ENCODE results near the gene MCM3AP.

The MCM3AP gene

GRCh38 chr21:46295177-46295770 lies 9.9 kb upstream of the MCM3AP start:
- H3K9ac ChIP-seq (ENCODE audit: low read length), result no peak overlapping the region; the same call in 1 of the 2 replicates
- no peak for TF ChIP-seq CTCF (IDR thresholded peaks at IDR 0.05; ENCODE audit: low read length)
- TF ChIP-seq EZH2 (IDR thresholded peaks at IDR 0.05; ENCODE audit: borderline replicate concordance, low read length), result no peak

GRCh38 chr21:46294647-46295176 lies 9.3 kb upstream of the MCM3AP start:
- Histone ChIP-seq H3K9me2 (ENCODE audit: low read depth, low read length) (no peaks in the 10 kb centered on the region), H3K9me3 (ENCODE audit: low read length) (no peaks in the 10 kb centered on the region), H2AFZ (ENCODE audit: low read length) (no peak overlapping the region), H3K27me3 (ENCODE audit: insufficient read depth, low read length) (no peaks in the 10 kb centered on the region), H3K9ac (ENCODE audit: low read length) (no peak overlapping the region), H3F3A (ENCODE audit: insufficient read depth, low read length) (no peaks in the 10 kb centered on the region), H3K36me3 (ENCODE audit: insufficient read depth, low read length) (peaks cover 25% of the 10 kb centered on the region), H4K20me1 (ENCODE audit: insufficient read depth, low read length) (no peaks in the 10 kb centered on the region), H3K79me2 (ENCODE audit: insufficient read depth, low read length) (no peaks in the 10 kb centered on the region; the same call in 1 of the 2 replicates), H3K4me2 (ENCODE audit: low read length) (no peak overlapping the region), H3K4me1 (ENCODE audit: insufficient read depth, low read length, severe bottlenecking) (peaks cover 15% of the 10 kb centered on the region), H3K4me3 (ENCODE audit: low read depth, low read length, poor library complexity, severe bottlenecking) (no peak overlapping the region), H3K27ac (ENCODE audit: low read depth, low read length, poor library complexity, severe bottlenecking) (no peak overlapping the region)
- TF ChIP-seq CTCF (IDR thresholded peaks at IDR 0.05; ENCODE audit: low read length) (no peak), EZH2 (IDR thresholded peaks at IDR 0.05; ENCODE audit: borderline replicate concordance, low read length) (no peak)

More at GRCh38 chr21:46295177-46295770, 9.9 kb upstream of the MCM3AP start:
- Histone ChIP-seq H3K9me3 (ENCODE audit: low read length) (no peaks in the 10 kb centered on the region), H3K27me3 (ENCODE audit: insufficient read depth, low read length) (no peaks in the 10 kb centered on the region), H3K36me3 (ENCODE audit: insufficient read depth, low read length) (peaks cover 30% of the 10 kb centered on the region), H3F3A (ENCODE audit: insufficient read depth, low read length) (no peaks in the 10 kb centered on the region), H4K20me1 (ENCODE audit: insufficient read depth, low read length) (no peaks in the 10 kb centered on the region), H3K27ac (ENCODE audit: low read depth, low read length, poor library complexity, severe bottlenecking) (no peak overlapping the region), H3K9me2 (ENCODE audit: low read depth, low read length) (no peaks in the 10 kb centered on the region), H3K79me2 (ENCODE audit: insufficient read depth, low read length) (no peaks in the 10 kb centered on the region), H3K4me2 (ENCODE audit: low read length) (no peak overlapping the region), H3K4me1 (ENCODE audit: insufficient read depth, low read length, severe bottlenecking) (peaks cover 11% of the 10 kb centered on the region), H2AFZ (ENCODE audit: low read length) (no peak overlapping the region), H3K4me3 (ENCODE audit: low read depth, low read length, poor library complexity, severe bottlenecking) (no peak overlapping the region)

GRCh38 chr21:46291561-46291960 lies 6.2 kb upstream of the MCM3AP start:
- Histone ChIP-seq H4K20me1 (ENCODE audit: insufficient read depth, low read length) (no peaks in the 10 kb centered on the region), H3K4me2 (ENCODE audit: low read length) (no peak overlapping the region), H3K9ac (ENCODE audit: low read length) (no peak overlapping the region), H2AFZ (ENCODE audit: low read length) (no peak overlapping the region), H3K27ac (ENCODE audit: low read depth, low read length, poor library complexity, severe bottlenecking) (no peak overlapping the region), H3K79me2 (ENCODE audit: insufficient read depth, low read length) (no peaks in the 10 kb centered on the region; the same call in 1 of the 2 replicates), H3F3A (ENCODE audit: insufficient read depth, low read length) (no peaks in the 10 kb centered on the region; the same call in 1 of the 2 replicates), H3K9me2 (ENCODE audit: low read depth, low read length) (no peaks in the 10 kb centered on the region), H3K9me3 (ENCODE audit: low read length) (no peaks in the 10 kb centered on the region), H3K4me1 (ENCODE audit: insufficient read depth, low read length, severe bottlenecking) (peaks cover 31% of the 10 kb centered on the region), H3K36me3 (ENCODE audit: insufficient read depth, low read length) (peaks cover 15% of the 10 kb centered on the region), H3K4me3 (ENCODE audit: low read depth, low read length, poor library complexity, severe bottlenecking) (no peak overlapping the region), H3K27me3 (ENCODE audit: insufficient read depth, low read length) (no peaks in the 10 kb centered on the region)
- TF ChIP-seq EZH2 (IDR thresholded peaks at IDR 0.05; ENCODE audit: borderline replicate concordance, low read length) (no peak), CTCF (IDR thresholded peaks at IDR 0.05; ENCODE audit: low read length) (no peak)

Data from OCI-LY1 (cell line).